BJ (cell line): Measurements from ENCODE around the gene CHD9. TPM values are rescaled to one million over a fixed set of nuclear protein-coding genes. Genes with fewer than 3 reads are reported as not detected.
A peak's percentile ranks its signal among the peaks of the same experiment; 100 is the strongest.

Experiments
- CTCF ChIA-PET: fragments of 350-600 bp; formaldehyde crosslinking; extraction: SDS; loops from one replicate; lab custom pipeline; 2021; ENCODE audit warnings: antibody characterized with exemption, inconsistent platforms; lab: Yijun Ruan, JAX
- POLR2A ChIA-PET: fragments of 300-600 bp; sonication (Branson Sonifier 250); formaldehyde crosslinking; extraction: SDS; loops from one replicate; lab custom pipeline; 2021; ENCODE audit warnings: antibody characterized with exemption; lab: Charles Lee
- DNase-seq: peaks from one replicate; pipeline ENCODE4 v3.0.0-alpha.2; 2011; ENCODE audit warnings: low read depth
- H3K27me3 ChIP-seq: 2 replicates; pipeline ENCODE4 v1.6.0; 2011; ENCODE audit warnings: low read length; ENCODE audit not compliant: control insufficient read depth, insufficient read depth
- H3K36me3 ChIP-seq: 2 replicates; pipeline ENCODE4 v1.5.1; 2011; ENCODE audit warnings: low read length; ENCODE audit not compliant: control insufficient read depth, insufficient read depth
- H3K4me3 ChIP-seq: 2 replicates; pipeline ENCODE4 v1.5.1; 2011; ENCODE audit warnings: low read depth, mild to moderate bottlenecking, control low read depth, low read length
- polyA plus RNA-seq: library from polyadenylated mRNA; depleted of rRNA; stranded (reverse); fragments of >200 nt; gene quantifications from 2 replicates; pipeline ENCODE4 v1.2.3, GENCODE V29; 2011
- TF ChIP-seq, protein P1 (sequence below): IDR thresholded peaks from 2 replicates; pipeline ENCODE4 v1.5.1; 2011; ENCODE audit warnings: low read depth, mild to moderate bottlenecking, control low read depth, inconsistent platforms, low read length, moderate library complexity; ENCODE audit not compliant: insufficient read depth

The CHD9 gene
- polyA plus RNA-seq, 1 experiment: 13.1 TPM

DNA sequence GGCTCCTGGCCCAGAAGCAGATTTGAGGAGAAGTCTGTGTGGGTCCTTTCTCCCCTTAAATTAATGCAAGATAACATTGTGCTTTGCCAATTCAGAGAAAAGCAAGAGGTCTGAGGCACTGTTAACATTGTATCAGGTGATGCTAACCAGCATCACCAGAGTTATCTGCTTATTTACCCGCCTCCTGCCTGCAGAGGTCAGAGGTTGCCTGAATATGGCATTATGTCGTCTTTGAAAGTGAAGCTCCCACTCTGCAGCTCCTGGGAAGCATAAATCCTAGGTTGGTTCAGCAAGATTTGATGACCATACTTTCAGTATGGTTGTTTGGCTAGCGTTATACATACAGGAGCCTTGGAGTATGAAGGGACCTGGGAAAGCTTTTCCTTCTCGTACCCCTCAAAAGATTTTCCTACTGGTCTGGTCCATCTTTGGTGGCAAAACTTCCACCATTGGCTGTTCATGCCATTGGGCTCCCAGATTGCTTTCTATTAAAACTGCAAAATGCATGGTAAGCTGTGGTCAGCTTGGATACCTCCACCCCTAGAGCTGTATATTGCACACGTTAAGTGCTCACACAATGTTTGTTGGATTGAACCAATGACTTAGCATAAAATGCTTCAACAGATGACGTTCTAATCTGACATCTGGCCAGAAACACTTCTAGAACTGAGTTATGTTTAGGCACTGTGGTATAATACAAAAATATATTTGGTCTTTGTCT is 24.1 kb downstream of the CHD9 start:
- no peaks in the 10 kb centered on the region for H3K27me3 ChIP-seq
- TF ChIP-seq, protein P1, sequence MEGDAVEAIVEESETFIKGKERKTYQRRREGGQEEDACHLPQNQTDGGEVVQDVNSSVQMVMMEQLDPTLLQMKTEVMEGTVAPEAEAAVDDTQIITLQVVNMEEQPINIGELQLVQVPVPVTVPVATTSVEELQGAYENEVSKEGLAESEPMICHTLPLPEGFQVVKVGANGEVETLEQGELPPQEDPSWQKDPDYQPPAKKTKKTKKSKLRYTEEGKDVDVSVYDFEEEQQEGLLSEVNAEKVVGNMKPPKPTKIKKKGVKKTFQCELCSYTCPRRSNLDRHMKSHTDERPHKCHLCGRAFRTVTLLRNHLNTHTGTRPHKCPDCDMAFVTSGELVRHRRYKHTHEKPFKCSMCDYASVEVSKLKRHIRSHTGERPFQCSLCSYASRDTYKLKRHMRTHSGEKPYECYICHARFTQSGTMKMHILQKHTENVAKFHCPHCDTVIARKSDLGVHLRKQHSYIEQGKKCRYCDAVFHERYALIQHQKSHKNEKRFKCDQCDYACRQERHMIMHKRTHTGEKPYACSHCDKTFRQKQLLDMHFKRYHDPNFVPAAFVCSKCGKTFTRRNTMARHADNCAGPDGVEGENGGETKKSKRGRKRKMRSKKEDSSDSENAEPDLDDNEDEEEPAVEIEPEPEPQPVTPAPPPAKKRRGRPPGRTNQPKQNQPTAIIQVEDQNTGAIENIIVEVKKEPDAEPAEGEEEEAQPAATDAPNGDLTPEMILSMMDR: no peak
- ChIA-PET POLR2A (no interaction called here), CTCF (interaction anchor here (1.3 to 5.2 kb wide), 3 partner anchors 8 to 23 kb away, joined by 3 to 34 read pairs (median 6); partner anchors contain the start of gene CHD9)
- H3K4me3 ChIP-seq: no peak overlapping the region
- H3K36me3 ChIP-seq: no peaks in the 10 kb centered on the region
- no peak for DNase-seq

DNA sequence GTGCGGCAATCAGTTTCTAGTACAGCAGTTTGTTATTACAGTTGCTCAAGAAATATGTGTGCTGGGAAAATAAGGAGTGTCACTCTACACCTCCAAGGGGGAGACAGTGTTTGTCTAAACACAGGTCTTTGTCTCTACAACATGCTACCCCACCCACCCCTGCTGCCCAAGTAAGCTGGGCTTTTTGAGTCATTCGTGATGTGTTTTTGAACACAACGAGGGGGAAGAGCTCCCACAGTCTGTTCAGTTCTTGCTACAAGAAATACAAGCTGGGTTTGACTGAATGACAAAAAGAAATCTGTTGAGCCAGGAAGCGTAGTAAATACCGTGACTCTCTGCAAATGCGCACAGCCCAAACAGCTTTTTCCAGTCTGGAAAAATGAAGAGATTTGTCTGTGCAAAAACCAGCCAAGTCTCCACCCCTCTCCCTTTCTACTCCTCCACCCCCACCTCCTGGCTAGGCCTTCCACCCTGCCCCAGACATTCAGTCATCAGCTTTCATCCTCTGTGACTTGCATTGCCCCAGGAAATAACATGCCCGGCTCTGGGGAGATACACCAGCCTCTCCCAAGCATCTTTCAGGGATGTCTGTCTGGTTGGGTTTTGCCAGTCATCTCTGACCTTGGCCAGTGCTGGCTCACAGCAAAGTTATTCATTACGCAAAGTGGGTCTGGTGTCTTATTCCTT is 25.7 kb downstream of the CHD9 start:
- peak overlapping the region; percentile 19 for H3K4me3 ChIP-seq
- peak; percentile 74 for DNase-seq
- TF ChIP-seq, protein P1: no peak
- ChIA-PET POLR2A (interaction anchor here (0.5 kb wide), 1 partner anchor 16 kb away, joined by 3 read pairs; no protein-coding TSS in a partner anchor), CTCF (interaction anchor here (0.6 to 5.2 kb wide), 7 partner anchors 10 to 63 kb away, joined by 3 to 34 read pairs (median 3); partner anchors contain the start of gene CHD9)
- H3K36me3 ChIP-seq: no peaks in the 10 kb centered on the region
- H3K27me3 ChIP-seq: no peaks in the 10 kb centered on the region

DNA sequence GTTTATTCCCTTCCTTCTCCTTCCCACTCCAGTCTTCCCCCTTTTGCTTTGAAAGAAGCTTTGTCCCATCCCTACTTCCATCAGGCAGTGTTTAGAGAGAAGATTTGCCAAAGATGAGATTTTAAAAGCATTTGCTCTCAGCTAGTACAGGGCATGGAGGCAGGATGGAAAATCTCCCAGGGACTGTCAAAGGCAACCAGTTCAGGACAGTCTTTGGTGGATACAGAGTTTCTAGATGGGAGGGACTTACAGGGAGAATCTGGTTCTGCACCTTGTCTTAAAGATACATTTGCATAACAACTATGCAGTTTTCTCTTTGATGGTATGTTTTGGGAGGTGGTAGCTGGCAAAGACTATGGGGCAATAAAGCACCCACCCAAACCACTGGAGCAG is 26.2 kb downstream of the CHD9 start:
- Histone ChIP-seq H3K36me3 (no peaks in the 10 kb centered on the region), H3K4me3 (no peak overlapping the region), H3K27me3 (no peaks in the 10 kb centered on the region)
- ChIA-PET POLR2A (interaction anchor here (0.5 kb wide), 1 partner anchor 15 kb away, joined by 3 read pairs; no protein-coding TSS in a partner anchor), CTCF (interaction anchor here (0.8 to 5.2 kb wide), 5 partner anchors 11 to 63 kb away, joined by 3 to 34 read pairs (median 3); partner anchors contain the start of gene CHD9)
- DNase-seq: no peak
- TF ChIP-seq, protein P1: no peak

DNA sequence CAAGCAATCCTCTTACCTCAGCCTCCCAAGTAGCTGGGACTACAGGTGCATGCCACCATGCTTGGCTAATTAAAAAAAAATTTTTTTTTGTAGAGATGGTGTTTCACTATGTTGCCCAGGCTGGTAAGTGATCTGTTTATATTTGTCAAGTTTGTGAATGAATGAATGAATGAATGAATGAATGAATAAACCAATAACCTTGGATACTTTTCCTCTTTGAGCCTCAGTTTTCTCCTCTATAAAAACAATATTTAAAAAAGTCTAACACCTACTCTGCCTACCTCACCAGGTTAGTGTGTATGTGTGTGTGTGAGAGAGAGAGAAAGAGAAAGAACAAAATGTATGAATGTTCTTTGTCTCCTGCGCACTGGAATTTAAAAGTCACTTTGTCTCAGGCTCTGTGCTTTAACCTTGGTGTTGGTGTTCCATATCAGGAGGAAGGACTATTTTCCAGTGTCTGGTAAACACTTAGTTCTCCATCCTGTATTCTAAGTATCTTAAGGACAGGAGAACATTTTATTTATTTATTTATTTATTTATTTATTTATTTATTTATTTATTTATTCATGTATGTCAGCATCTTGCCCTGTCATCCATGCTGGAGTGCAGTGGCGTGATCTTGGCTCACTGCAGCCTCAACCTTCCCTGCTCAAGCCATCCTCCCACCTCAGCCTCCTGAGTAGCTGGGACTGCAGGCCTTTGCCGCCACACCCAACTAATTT is 27.1 kb downstream of the CHD9 start:
- Histone ChIP-seq H3K4me3 (no peak overlapping the region), H3K27me3 (no peaks in the 10 kb centered on the region), H3K36me3 (no peaks in the 10 kb centered on the region)
- ChIA-PET POLR2A (no interaction called here), CTCF (interaction anchor here (1.0 to 5.2 kb wide), 3 partner anchors 26 to 133 kb away, joined by 4 to 34 read pairs (median 5); partner anchors contain the start of gene CHD9)
- TF ChIP-seq, protein P1: no peak
- DNase-seq: no peak
